OCI-LY7 (cell line): ENCODE results near the gene RAB27B.

Experiments
- CTCF ChIP-seq: fragments of 200-600 bp; sonication (generic); conservative IDR thresholded peaks from 2 replicates; pipeline ENCODE4 v1.5.1; 2014; ENCODE audit warnings: mild to moderate bottlenecking, antibody characterized with exemption, low read length, moderate library complexity, mixed read lengths
- EZH2phosphoT487 ChIP-seq: fragments of 200-600 bp; sonication (generic); IDR thresholded peaks from 2 replicates; pipeline ENCODE4 v1.6.1; 2018; ENCODE audit warnings: low read depth, borderline replicate concordance, mild to moderate bottlenecking, mixed run types, antibody characterized with exemption, low read length, moderate library complexity, mixed read lengths

- TF ChIP-seq CTCF, result no peak
- no peak for TF ChIP-seq EZH2phosphoT487
These were observed 1.6 kb downstream of the RAB27B start for GRCh38 chr18:54829856-54830255.
